Osteoblast (primary cell): Measurements from ENCODE around the gene GSTO1. TPM values are rescaled to one million over a fixed set of nuclear protein-coding genes. Genes with fewer than 3 reads are reported as not detected.

ENCODE experiments used
- DNase-seq: peaks from one replicate; pipeline ENCODE4 v3.0.0; 2011; ENCODE audit warnings: low spot score, mixed read lengths; ENCODE audit not compliant: insufficient read length; ENCODE audit errors: missing footprints
- H2AFZ ChIP-seq: 2 replicates; pipeline ENCODE4 v1.6.0; 2011; ENCODE audit warnings: mild to moderate bottlenecking, low read length
- H3K27ac ChIP-seq: 2 replicates; pipeline ENCODE4 v1.5.1; 2011; ENCODE audit warnings: mild to moderate bottlenecking, low read depth, low read length, moderate library complexity
- H3K27me3 ChIP-seq: 2 replicates; pipeline ENCODE4 v1.6.0; 2012; ENCODE audit warnings: mild to moderate bottlenecking, control low read depth, inconsistent platforms, low read length, moderate library complexity; ENCODE audit not compliant: insufficient read depth
- H3K36me3 ChIP-seq: 2 replicates; pipeline ENCODE4 v1.5.1; 2011; ENCODE audit warnings: mild to moderate bottlenecking, low read length, control low read depth, moderate library complexity; ENCODE audit not compliant: insufficient read depth
- H3K4me1 ChIP-seq: 2 replicates; pipeline ENCODE4 v1.5.1; 2011; ENCODE audit warnings: mild to moderate bottlenecking, low read length, control low read depth, moderate library complexity; ENCODE audit not compliant: insufficient read depth
- H3K4me2 ChIP-seq: 2 replicates; pipeline ENCODE4 v1.6.0; 2011; ENCODE audit warnings: mild to moderate bottlenecking, low read length; ENCODE audit not compliant: insufficient read depth
- H3K4me3 ChIP-seq: fragments of 200-600 bp; sonication (generic); 3 replicates; pipeline ENCODE4 v1.5.1; 2012; ENCODE audit warnings: mild to moderate bottlenecking, low read length, inconsistent platforms; ENCODE audit not compliant: insufficient read depth
- H3K79me2 ChIP-seq: 2 replicates; pipeline ENCODE4 v1.6.0; 2012; ENCODE audit warnings: mild to moderate bottlenecking, low read length, control low read depth, inconsistent platforms; ENCODE audit not compliant: insufficient read depth
- H3K9me3 ChIP-seq: 2 replicates; pipeline ENCODE4 v1.5.1; 2011; ENCODE audit warnings: low read depth, low read length, control low read depth
- H4K20me1 ChIP-seq: 2 replicates; pipeline ENCODE4 v1.6.0; 2012; ENCODE audit warnings: mild to moderate bottlenecking, low read length, control low read depth; ENCODE audit not compliant: insufficient read depth
- CTCF ChIP-seq: IDR thresholded peaks from 2 replicates; pipeline ENCODE4 v1.5.1; 2011; ENCODE audit warnings: mild to moderate bottlenecking, low read depth, low read length, moderate library complexity; ENCODE audit errors: extremely low read depth
- total RNA-seq: library from RNA; depleted of rRNA; stranded (reverse); fragments of >200 nt; gene quantifications from 2 replicates; pipeline ENCODE4 v1.2.3, GENCODE V29; 2012

The GSTO1 gene
- total RNA-seq, 1 donor = 149 TPM

GRCh38 chr10:104304927-104305326, 50.2 kb downstream of the GSTO1 start:
- no peak overlapping the region for H2AFZ ChIP-seq
- H3K4me3 ChIP-seq = no peak overlapping the region
- H3K27me3 ChIP-seq = no peaks in the 10 kb centered on the region
- no peak overlapping the region for H3K4me2 ChIP-seq
- H4K20me1 ChIP-seq = no peaks in the 10 kb centered on the region
- H3K27ac ChIP-seq = peak overlapping the region; percentile 62
- no peaks in the 10 kb centered on the region for H3K36me3 ChIP-seq
- H3K9me3 ChIP-seq = no peaks in the 10 kb centered on the region
- DNase-seq = no peak
- no peak for TF ChIP-seq CTCF
- peaks cover 49% of the 10 kb centered on the region for H3K4me1 ChIP-seq
- peaks cover 2% of the 10 kb centered on the region for H3K79me2 ChIP-seq

- peaks cover 17% of the 10 kb centered on the region for H3K36me3 ChIP-seq
- peaks cover 21% of the 10 kb centered on the region for H3K79me2 ChIP-seq
- H3K9me3 ChIP-seq = no peaks in the 10 kb centered on the region
- H3K27ac ChIP-seq = peak overlapping the region; percentile 62
- H3K4me1 ChIP-seq = peaks cover 43% of the 10 kb centered on the region
- no peak overlapping the region for H2AFZ ChIP-seq
- no peaks in the 10 kb centered on the region for H3K27me3 ChIP-seq
- no peak overlapping the region for H3K4me2 ChIP-seq
- no peak for DNase-seq
- H4K20me1 ChIP-seq = no peaks in the 10 kb centered on the region
- TF ChIP-seq CTCF = no peak
- no peak overlapping the region for H3K4me3 ChIP-seq
Measured at GRCh38 chr10:104306897-104307296, 52.2 kb downstream of the GSTO1 start.

- peaks cover 26% of the 10 kb centered on the region for H3K36me3 ChIP-seq
- H3K27ac ChIP-seq = peak overlapping the region; percentile 62
- no peak for DNase-seq
- H3K4me1 ChIP-seq = peaks cover 43% of the 10 kb centered on the region
- no peak overlapping the region for H3K4me3 ChIP-seq
- no peak overlapping the region for H3K4me2 ChIP-seq
- H3K9me3 ChIP-seq = no peaks in the 10 kb centered on the region
- no peaks in the 10 kb centered on the region for H3K27me3 ChIP-seq
- no peak overlapping the region for H2AFZ ChIP-seq
- H3K79me2 ChIP-seq = peaks cover 30% of the 10 kb centered on the region
- no peak for TF ChIP-seq CTCF
- H4K20me1 ChIP-seq = no peaks in the 10 kb centered on the region
Measured at GRCh38 chr10:104307576-104308438, 53.1 kb downstream of the GSTO1 start.

GRCh38 chr10:104308439-104308903, 53.8 kb downstream of the GSTO1 start:
- H3K4me3 ChIP-seq = no peak overlapping the region
- no peak for TF ChIP-seq CTCF
- H3K9me3 ChIP-seq = no peaks in the 10 kb centered on the region
- peaks cover 37% of the 10 kb centered on the region for H3K79me2 ChIP-seq
- peaks cover 32% of the 10 kb centered on the region for H3K36me3 ChIP-seq
- H3K4me1 ChIP-seq = peaks cover 43% of the 10 kb centered on the region
- DNase-seq = no peak
- no peak overlapping the region for H2AFZ ChIP-seq
- peak overlapping the region; percentile 62 for H3K27ac ChIP-seq
- no peaks in the 10 kb centered on the region for H4K20me1 ChIP-seq
- H3K4me2 ChIP-seq = no peak overlapping the region
- H3K27me3 ChIP-seq = no peaks in the 10 kb centered on the region
